Left ventricle myocardium inferior (tissue), 1 donor: ENCODE results near the gene PARD3. TPM values are rescaled to one million over a fixed set of nuclear protein-coding genes. Genes with fewer than 3 reads are reported as not detected.

Source experiments
- DNase-seq: peaks from one replicate; pipeline ENCODE4 v3.0.0-alpha.2; 2020
- H3K27ac ChIP-seq: fragments of 200-600 bp; replicated peaks from 2 replicates; pipeline ENCODE4 v1.8.0; 2021
- H3K27me3 ChIP-seq: fragments of 200-600 bp; 2 replicates; pipeline ENCODE4 v1.8.0; 2021; ENCODE audit warnings: low read depth
- H3K36me3 ChIP-seq: fragments of 200-600 bp; 2 replicates; pipeline ENCODE4 v1.8.0; 2021
- H3K4me1 ChIP-seq: fragments of 200-600 bp; 2 replicates; pipeline ENCODE4 v1.8.0; 2021
- H3K4me3 ChIP-seq: fragments of 200-600 bp; 2 replicates; pipeline ENCODE4 v1.8.0; 2021; ENCODE audit warnings: mild to moderate bottlenecking, moderate library complexity
- H3K9me3 ChIP-seq: fragments of 200-600 bp; replicated peaks from 2 replicates; pipeline ENCODE4 v1.8.0; 2021
- intact Hi-C: fragments of 100-400 bp; cut with micrococcal nuclease; formaldehyde crosslinking; loops from one replicate; pipeline ENCODE4 v1.11.0; 2022
- total RNA-seq: library from RNA; stranded (reverse); fragmentation: NEBNext Ultra II Directional; extraction: Animal tissue kit (Norgen Biotek cat#: 25700); gene quantifications from one replicate; pipeline ENCODE4 v1.2.1, GENCODE V29; 2021
- TF ChIP-seq, protein P1 (sequence below): fragments of 200-600 bp; IDR thresholded peaks from 2 replicates; pipeline ENCODE4 v1.8.0; 2021; ENCODE audit warnings: antibody characterized with exemption, mild to moderate bottlenecking, borderline replicate concordance
- donor health status: DM: no; HTN: yes; CAD: no; lungs with severe emphysema.

Gene PARD3
- total RNA-seq, 1 donor from 2014 or later, result 29.6 TPM

- H3K4me3 ChIP-seq, result no peak overlapping the region
- H3K27ac ChIP-seq, result no peak overlapping the region
- H3K4me1 ChIP-seq, result peaks cover 19% of the 10 kb centered on the region
- H3K9me3 ChIP-seq, result no peaks in the 10 kb centered on the region
- H3K36me3 ChIP-seq, result no peaks in the 10 kb centered on the region
- no peak for DNase-seq
- TF ChIP-seq, protein P1, sequence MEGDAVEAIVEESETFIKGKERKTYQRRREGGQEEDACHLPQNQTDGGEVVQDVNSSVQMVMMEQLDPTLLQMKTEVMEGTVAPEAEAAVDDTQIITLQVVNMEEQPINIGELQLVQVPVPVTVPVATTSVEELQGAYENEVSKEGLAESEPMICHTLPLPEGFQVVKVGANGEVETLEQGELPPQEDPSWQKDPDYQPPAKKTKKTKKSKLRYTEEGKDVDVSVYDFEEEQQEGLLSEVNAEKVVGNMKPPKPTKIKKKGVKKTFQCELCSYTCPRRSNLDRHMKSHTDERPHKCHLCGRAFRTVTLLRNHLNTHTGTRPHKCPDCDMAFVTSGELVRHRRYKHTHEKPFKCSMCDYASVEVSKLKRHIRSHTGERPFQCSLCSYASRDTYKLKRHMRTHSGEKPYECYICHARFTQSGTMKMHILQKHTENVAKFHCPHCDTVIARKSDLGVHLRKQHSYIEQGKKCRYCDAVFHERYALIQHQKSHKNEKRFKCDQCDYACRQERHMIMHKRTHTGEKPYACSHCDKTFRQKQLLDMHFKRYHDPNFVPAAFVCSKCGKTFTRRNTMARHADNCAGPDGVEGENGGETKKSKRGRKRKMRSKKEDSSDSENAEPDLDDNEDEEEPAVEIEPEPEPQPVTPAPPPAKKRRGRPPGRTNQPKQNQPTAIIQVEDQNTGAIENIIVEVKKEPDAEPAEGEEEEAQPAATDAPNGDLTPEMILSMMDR, result no peak
- intact Hi-C loops, result no loop called here
- H3K27me3 ChIP-seq, result no peaks in the 10 kb centered on the region
Measured at GRCh38 chr10:34599026-34599795, 215.9 kb downstream of the PARD3 start.

DNA sequence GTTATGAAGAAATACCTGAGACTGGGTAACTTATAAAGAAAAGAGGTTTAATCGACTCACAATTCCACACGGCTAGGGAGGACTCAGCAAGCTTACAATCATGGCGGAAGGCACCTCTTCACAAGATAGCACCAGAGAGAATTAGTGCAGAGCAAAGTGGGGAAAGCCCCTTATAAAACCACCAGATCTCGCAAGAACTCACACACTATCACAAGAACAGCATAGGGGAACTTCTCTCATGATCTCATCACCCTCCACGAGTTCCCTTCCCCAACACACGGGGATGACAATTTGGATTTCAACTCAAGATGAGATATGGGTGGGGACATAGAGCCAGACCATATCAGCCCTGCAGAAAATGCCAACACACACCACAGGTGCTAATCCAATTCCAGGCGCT is 218.7 kb downstream of the PARD3 start:
- Histone ChIP-seq H3K9me3 (no peaks in the 10 kb centered on the region), H3K27me3 (no peaks in the 10 kb centered on the region), H3K4me3 (no peak overlapping the region), H3K27ac (no peak overlapping the region), H3K36me3 (no peaks in the 10 kb centered on the region), H3K4me1 (peaks cover 11% of the 10 kb centered on the region)
- TF ChIP-seq, protein P1, result no peak
- intact Hi-C loops, result no loop called here
- DNase-seq, result no peak

DNA sequence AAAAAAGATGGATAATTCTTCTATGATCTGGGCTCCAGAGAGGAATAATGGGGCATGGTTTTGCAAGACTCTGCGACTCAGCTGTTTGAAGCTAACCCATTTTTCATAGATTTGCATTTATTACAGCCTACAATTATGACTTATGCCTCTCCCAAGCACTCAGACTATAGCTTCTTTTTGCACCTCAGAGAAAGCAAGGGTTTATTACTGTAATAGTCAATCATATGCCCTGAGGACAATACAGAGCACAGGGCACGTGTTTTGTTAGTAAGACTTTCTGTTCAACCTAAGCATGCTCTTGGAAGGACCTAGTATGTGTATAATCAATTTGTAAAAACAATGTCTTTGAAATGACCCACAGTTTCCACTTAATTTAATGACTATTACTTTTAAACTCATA is 221.2 kb downstream of the PARD3 start:
- no peaks in the 10 kb centered on the region for H3K9me3 ChIP-seq
- TF ChIP-seq, protein P1, result no peak
- peaks cover 4% of the 10 kb centered on the region for H3K4me1 ChIP-seq
- H3K36me3 ChIP-seq, result no peaks in the 10 kb centered on the region
- no peaks in the 10 kb centered on the region for H3K27me3 ChIP-seq
- no peak for DNase-seq
- no peak overlapping the region for H3K27ac ChIP-seq
- H3K4me3 ChIP-seq, result no peak overlapping the region
- intact Hi-C loops, result no loop called here

- DNase-seq, result no peak
- Histone ChIP-seq H3K4me3 (no peak overlapping the region), H3K9me3 (no peaks in the 10 kb centered on the region), H3K4me1 (no peaks in the 10 kb centered on the region), H3K27me3 (no peaks in the 10 kb centered on the region), H3K36me3 (no peaks in the 10 kb centered on the region), H3K27ac (no peak overlapping the region)
- TF ChIP-seq, protein P1, result no peak
- intact Hi-C loops, result no loop called here
Measured at GRCh38 chr10:34593374-34593890, 221.7 kb downstream of the PARD3 start.

GRCh38 chr10:34590793-34591192 is 224.3 kb downstream of the PARD3 start:
- Histone ChIP-seq H3K4me1 (no peaks in the 10 kb centered on the region), H3K36me3 (no peaks in the 10 kb centered on the region), H3K27me3 (no peaks in the 10 kb centered on the region), H3K9me3 (no peaks in the 10 kb centered on the region), H3K4me3 (no peak overlapping the region), H3K27ac (no peak overlapping the region)
- DNase-seq, result no peak
- intact Hi-C loops, result no loop called here
- TF ChIP-seq, protein P1, result no peak
